GM18507 (cell line): ENCODE data around the gene ARMC9.
A peak's percentile ranks its signal among the peaks of the same experiment; 100 is the strongest.
"Not testable (repeated sequence)": the region's sequence is repeated elsewhere in the genome, so short reads cannot be mapped to it uniquely, and the experiment has no call there.

Experiments used
- DNase-seq: peaks from one replicate; pipeline ENCODE4 v3.0.0; 2011; ENCODE audit warnings: low read depth; ENCODE audit not compliant: insufficient read length; ENCODE audit errors: extremely low spot score
- FAIRE-seq: peaks from 2 replicates; lab custom pipeline; 2011; peaks lifted over from hg19 to GRCh38; lab: Jason Lieb, UNC

ARMC9 gene

DNA sequence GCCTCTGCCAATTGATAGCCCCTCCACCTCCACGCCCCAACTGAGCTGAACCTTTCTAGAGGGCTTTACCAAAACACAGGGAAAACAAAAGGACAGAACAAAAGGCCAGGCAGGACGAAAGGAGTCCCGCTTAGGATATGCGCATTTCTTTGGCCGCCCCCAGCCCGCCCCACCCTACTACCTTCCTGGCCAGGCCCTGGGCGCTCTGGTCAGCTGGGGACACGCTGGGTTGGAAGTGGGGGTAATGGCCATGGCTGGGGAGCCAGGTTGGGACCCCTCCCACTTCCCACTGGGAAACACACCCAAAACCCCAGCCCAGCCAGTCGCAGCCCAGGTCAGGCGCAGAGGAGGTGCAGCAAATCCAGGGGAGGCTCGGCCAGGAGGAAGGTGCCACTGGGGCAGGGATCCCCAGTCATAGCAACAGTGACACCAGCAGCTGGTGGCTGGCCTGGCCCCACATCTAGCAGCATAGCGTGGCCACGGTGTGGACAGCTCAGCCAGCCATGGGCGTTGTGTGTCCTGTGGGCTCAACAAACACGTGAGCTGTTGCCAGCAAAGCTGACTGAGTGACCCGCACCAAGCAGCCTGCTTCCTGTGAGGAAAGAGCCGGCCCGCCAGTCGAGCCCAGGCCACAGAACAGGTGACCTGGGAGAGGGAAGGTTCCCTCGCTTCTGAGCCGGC, 172.5 kb downstream of the ARMC9 start:
- DNase-seq (no peak), FAIRE-seq (no peak)

DNA sequence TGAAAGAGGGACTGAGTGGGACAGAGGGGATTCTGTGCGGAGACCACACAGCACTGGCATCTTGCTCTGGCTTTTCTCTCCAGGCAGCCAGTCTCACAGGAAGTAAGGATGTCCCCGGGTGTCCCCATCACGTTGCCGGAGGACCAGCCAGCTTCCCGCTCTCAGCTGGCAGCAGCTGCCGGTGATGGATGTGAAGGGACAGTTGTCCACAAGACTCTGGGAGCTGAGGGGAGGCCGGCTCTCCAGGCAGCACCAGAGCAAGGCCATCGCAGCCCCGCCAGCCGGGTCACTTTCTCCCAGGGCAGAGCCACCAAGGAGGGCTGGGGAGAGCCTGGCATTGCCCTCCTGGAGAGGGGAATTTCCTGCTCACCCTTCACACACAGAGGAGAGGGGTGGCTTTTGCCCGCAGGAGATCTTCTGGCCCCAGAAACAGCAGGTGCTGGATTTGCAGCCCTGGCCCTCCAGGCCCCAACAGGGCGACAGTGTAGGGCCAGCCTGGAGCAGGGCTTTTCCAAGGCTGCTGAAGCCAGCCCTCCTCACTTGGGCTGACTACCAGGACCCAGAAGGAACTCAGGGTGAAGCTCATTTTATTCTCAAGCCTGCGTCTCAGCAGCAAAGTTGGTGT, 173.1 kb downstream of the ARMC9 start:
- DNase-seq (no peak), FAIRE-seq (no peak)

DNA sequence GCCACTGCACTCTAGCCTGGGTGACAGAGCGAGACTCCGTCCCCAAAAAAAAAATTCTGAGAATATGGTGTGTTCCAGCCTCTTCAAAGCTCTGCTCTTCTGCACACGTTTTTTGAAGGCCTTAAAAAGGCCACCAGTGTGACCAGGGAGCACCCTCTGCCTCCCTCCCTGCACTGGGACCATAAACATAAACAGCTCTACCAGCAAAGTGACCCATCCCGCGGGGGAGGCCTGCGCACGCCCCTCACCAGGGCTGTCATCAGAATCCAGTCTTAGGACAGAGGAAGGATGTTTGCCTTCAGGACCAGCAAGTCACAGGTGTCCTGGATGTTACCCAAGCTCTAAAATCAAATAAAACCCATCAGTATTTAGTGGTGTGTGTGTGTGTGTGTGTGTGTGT, 173.9 kb downstream of the ARMC9 start:
- FAIRE-seq (no peak), DNase-seq (no peak)

DNA sequence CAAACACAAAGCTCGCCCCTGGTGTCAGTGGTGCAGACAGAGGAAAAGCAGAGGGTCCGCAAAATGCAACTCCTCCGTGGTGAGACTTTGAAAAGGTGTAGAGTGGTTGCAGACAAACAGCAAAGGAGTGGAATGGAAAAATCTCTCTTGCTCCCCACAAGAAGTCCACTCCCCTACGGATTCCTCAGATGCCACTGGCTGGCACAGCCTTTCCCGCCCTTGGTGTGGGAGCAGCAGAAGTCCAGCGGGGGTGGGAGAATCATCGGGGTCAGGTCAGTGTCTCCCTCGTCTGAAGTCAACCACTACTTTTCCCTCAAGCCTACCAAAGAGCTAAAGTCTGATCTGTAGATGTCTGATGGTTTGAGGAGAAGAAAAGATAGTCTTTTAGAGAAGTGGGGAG, 174.8 kb downstream of the ARMC9 start:
- FAIRE-seq = no peak
- DNase-seq = no peak

- DNase-seq = no peak
- no peak for FAIRE-seq
Observed at GRCh38 chr2:231373786-231374349, 175.4 kb downstream of the ARMC9 start.

GRCh38 chr2:231374771-231375170, 176.3 kb downstream of the ARMC9 start:
- DNase-seq = no peak
- FAIRE-seq = no peak

DNA sequence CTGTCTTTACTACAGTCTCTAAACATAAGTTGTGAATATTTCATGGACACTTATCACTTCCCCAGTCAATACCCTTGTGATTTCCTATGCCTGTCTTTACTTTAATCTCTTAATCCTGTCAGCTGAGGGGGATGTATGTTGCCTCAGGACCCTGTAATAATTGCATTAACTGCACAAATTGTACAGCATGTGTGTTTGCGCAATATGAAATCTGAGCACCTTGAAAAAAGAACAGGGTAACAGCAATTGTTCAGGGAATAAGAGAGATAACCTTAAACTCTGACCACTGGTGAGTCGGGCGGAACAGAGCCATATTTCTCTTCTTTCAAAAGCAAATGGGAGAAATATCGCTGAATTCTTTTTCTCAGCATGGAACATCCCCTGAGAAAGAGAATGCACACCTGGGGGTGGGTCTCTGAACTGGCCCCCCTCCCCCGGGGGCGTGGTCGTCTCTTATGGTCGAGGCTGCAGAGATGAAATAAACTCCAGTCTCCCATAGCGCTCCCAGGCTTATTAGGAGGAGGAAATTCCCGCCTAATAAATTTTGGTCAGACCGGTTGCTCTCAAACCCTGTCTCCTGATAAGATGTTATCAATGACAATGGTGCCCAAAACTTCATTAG, 177.7 kb downstream of the ARMC9 start:
- not testable (repeated sequence) for DNase-seq, FAIRE-seq

DNA sequence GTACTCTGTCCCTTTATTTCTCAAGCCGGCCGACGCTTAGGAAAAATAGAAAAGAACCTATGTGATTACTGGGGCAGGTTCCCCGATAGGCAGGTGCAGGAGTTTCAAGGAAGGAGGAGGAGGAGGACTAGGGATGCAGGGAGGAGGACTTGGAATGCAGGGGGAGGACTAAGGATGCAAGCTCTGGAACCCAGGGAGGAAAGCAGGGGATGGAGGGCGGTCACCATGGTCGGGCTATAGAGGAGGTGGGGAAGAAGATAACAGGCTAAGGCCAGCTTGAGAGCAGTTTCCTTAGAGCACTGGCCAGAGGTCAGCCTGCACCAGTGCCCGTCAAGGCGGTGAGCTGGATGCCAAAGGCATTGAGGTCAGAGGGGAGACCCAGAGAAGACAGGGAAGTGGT, 178.4 kb downstream of the ARMC9 start:
- FAIRE-seq (no peak), DNase-seq (no peak)

DNA sequence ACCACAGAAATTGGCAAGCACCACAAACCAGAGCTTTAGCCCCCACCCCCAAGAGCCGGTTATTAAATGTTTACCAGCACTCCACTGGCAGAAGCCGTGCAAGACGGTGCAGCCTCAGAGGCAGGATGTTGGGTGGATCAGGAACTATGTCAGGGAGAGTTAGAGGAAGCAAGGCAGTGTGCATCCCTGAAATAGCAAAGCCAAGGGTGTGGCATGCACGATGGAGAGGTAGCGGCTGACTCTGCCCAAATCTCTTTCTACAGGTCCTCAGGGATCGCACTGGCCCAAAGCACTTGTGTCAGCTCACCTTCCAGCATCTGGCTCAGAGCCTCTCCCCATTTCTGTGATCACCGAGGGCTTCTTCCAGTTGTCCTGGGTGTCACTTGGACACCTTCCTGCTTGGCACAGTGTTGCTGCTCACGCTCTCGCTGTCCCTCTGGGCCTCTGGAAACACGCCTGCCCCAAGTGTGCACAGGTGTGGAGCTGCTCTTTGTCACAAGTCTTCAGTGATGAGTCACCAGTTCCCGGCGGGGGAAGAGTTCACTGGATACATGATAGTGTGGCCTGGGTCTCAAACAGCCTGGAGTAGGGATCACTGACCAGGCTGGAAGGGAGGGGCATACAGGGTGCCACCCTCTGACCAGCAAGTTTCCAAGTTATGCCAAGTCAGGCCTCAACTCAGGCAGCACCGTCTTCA, 179.7 kb downstream of the ARMC9 start:
- DNase-seq (no peak), FAIRE-seq (no peak)

GRCh38 chr2:231379266-231380215, 181.1 kb downstream of the ARMC9 start:
- FAIRE-seq (no peak), DNase-seq (no peak)

GRCh38 chr2:231380307-231380706, 181.9 kb downstream of the ARMC9 start:
- DNase-seq = no peak
- FAIRE-seq = no peak

GRCh38 chr2:231380991-231381847, 182.8 kb downstream of the ARMC9 start:
- FAIRE-seq (no peak), DNase-seq (no peak)

DNA sequence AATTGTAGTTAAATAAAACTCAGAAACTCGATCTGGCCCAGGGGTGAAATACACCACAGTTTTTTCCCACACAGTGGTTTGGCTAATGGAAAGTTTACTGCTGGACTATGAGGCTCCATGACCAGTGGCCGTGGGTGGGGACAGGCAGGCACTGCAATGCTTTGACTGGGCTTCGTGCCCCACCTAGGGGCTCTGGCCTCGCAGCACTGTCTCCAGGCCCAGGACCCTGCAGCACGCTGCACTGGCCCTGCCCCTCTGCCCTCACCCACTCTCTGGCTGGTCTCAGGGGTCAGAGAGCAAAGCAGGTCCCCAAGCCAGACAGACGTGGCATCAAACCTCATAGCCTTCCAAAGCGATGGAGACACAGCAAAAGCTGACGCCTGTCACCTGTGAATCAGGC, 183.7 kb downstream of the ARMC9 start:
- no peak for DNase-seq
- no peak for FAIRE-seq

DNA sequence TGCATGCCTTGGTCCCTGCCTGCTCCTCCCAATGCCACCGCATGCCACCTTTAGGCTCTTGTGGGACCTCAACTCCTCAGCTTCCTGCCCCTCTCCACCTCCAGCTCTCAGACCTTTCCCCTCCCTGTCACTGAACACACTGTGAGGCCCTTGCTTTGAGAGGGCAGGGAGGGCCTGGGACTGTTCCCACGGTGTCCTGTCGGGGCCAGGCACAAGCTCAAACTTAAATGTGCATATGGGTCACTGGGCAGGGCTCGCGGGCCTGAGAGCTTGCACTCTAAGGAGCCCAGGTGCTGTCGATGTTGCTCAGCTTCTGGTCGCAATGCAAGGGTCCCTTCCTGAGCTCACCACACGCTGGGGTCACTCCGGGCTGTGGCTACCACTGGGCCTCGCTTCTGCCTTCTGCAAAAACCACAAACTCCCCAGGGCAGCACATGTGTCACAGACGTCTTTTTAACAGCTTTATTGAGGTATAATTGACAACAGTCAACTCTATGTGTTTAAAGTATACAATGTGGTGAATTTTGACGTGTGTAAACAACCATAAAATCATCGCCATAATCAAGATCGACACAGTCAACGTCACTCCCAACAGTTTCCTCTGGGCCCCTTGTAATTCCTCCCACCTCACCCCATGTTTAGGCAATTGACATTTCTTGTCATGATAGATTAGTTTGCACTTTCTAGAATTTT, 185.1 kb downstream of the ARMC9 start:
- FAIRE-seq = no peak
- no peak for DNase-seq

- no peak for FAIRE-seq
Observed at GRCh38 chr2:231384109-231384435, 185.6 kb downstream of the ARMC9 start.

GRCh38 chr2:231384970-231385369, 186.5 kb downstream of the ARMC9 start:
- no peak for FAIRE-seq
- no peak for DNase-seq

More at GRCh38 chr2:231384109-231384435, 185.6 kb downstream of the ARMC9 start:
- no peak for DNase-seq

- FAIRE-seq = no peak
- no peak for DNase-seq
Observed at GRCh38 chr2:231385429-231385828, 187.0 kb downstream of the ARMC9 start.

DNA sequence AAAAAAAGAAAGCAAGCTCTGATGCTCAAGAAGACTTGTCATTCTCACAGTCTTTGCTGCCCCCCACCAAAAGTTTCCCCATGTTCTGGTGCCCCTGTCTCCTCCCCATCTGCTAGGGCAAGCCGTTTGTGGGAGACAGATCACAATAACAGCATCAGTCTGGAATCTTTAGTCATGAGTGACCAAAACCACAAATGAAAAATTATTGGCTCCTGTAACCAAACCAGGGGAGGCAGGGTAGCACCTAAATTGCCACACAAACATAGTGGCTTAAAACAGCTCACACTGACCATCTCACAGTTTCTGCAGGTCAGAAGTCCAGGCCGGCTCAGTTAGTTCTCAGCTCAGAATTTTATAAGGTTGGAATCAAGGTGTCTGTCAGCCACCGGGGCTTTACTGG, 188.0 kb downstream of the ARMC9 start:
- no peak for DNase-seq
- peak; percentile 60 for FAIRE-seq
